ENCODE measurements around the gene EFCAB6. TPM values are rescaled to one million over a fixed set of nuclear protein-coding genes. Genes with fewer than 3 reads are reported as not detected.

EFCAB6 gene
- total RNA-seq, 6 donors from 2014 or later, result 2.4 to 94.3 (median 6.6) TPM

DNA sequence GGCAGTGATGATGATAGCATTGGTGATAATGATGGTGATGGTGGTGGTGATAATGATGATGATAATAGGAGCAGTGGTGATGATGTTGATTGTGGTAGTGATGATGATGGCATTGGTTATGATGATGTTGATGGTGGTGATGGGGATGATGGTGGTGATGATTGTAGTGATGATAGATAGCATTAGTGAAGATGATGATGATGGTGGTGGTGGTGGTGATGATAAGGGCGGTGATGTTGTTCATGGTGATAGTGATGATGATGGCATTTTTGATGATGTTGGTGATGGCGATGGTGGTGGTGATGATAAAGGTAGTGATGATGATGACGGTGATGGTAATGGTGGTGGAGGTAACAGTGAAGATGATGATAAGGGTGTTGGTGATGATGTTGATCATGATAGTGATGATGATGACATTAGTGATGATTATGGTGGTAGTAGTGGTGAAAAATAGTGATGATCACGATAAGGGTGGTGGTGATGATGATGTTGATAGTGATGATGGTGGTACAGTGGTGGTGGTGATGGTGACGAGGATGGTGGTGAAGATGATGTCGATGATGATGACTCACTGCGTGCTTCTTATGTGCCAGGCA is 307.3 kb downstream of the EFCAB6 start:
- Histone ChIP-seq H3K4me3 (no peak overlapping the region), H3K9me3 (no peaks in the 10 kb centered on the region), H3K4me1 (no peaks in the 10 kb centered on the region), H3K27ac (no peak overlapping the region), H3K27me3 (no peaks in the 10 kb centered on the region), H3K36me3 (no peaks in the 10 kb centered on the region)
- ATAC-seq (ENCODE audit: low FRiP score in 2 of 2), result no peak
- 89 to 97% methylated on average over 7 of the region's 7 CpGs for WGBS, 2 donors
- TF ChIP-seq POLR2AphosphoS5 (IDR thresholded peaks at IDR 0.05), result no peak
- TF ChIP-seq EP300 (IDR thresholded peaks at IDR 0.05), result no peak
- no peak for TF ChIP-seq POLR2A (IDR thresholded peaks at IDR 0.05)
- TF ChIP-seq, protein P1, sequence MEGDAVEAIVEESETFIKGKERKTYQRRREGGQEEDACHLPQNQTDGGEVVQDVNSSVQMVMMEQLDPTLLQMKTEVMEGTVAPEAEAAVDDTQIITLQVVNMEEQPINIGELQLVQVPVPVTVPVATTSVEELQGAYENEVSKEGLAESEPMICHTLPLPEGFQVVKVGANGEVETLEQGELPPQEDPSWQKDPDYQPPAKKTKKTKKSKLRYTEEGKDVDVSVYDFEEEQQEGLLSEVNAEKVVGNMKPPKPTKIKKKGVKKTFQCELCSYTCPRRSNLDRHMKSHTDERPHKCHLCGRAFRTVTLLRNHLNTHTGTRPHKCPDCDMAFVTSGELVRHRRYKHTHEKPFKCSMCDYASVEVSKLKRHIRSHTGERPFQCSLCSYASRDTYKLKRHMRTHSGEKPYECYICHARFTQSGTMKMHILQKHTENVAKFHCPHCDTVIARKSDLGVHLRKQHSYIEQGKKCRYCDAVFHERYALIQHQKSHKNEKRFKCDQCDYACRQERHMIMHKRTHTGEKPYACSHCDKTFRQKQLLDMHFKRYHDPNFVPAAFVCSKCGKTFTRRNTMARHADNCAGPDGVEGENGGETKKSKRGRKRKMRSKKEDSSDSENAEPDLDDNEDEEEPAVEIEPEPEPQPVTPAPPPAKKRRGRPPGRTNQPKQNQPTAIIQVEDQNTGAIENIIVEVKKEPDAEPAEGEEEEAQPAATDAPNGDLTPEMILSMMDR (IDR thresholded peaks at IDR 0.05), result no peak
- no peak for DNase-seq

DNA sequence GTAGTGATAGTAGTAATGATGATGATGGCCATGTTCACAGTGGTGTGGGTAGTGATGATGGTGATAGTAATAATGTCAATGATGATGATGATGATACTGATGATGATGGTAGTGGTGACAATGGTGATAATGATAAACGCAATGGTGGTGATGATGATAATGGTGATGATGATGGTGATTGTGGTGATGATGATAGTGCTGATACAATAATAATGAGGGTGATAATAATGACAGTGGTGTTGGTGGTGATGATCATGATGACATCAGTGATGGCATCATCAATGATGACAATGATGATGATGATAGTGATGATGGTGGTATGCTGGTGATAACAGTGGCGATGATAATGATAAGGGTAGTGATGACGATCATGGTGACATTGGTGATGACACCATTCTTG is 308.0 kb downstream of the EFCAB6 start:
- no peaks in the 10 kb centered on the region for H3K4me1 ChIP-seq
- H3K36me3 ChIP-seq, result no peaks in the 10 kb centered on the region
- 87 to 96% methylated on average over 3 of the region's 3 CpGs for WGBS, 2 donors
- no peaks in the 10 kb centered on the region for H3K9me3 ChIP-seq
- no peaks in the 10 kb centered on the region for H3K27me3 ChIP-seq
- H3K27ac ChIP-seq, result no peak overlapping the region
- H3K4me3 ChIP-seq, result no peak overlapping the region
- no peak for ATAC-seq (ENCODE audit: low FRiP score in 2 of 2)
- no peak for TF ChIP-seq EP300 (IDR thresholded peaks at IDR 0.05)
- no peak for TF ChIP-seq POLR2A (IDR thresholded peaks at IDR 0.05)
- no peak for TF ChIP-seq POLR2AphosphoS5 (IDR thresholded peaks at IDR 0.05)
- TF ChIP-seq, protein P1 (IDR thresholded peaks at IDR 0.05), result no peak
- DNase-seq, result no peak

DNA sequence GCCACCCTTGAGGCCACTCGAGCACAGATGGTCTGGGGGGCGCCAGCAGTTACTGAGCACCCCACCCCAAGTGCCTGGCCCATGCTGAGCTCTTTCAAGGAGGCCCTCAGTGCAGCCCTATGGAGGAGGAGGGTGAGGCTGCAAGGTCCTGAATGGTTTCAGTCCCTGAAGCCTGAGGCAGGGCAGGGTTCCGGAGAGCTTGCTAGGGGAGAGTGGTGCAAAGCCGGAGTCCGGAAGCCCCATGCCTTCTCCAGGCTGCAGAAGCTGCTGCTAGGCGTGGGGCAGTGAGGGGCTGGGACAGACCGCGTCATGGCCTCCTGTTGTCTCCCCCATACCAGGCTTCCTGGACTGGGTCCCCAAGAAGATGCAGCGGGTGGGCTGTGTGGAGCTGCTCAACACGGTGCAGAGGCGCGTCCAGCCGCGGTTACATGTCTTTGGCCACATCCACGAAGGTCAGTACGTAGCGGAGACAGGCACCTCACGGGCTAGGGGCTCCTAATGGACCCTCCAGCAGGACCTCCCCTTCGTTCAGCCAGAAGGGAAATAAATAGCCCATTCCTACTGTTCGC is 309.7 kb downstream of the EFCAB6 start:
- no peaks in the 10 kb centered on the region for H3K9me3 ChIP-seq
- no peaks in the 10 kb centered on the region for H3K27me3 ChIP-seq
- ATAC-seq (ENCODE audit: low FRiP score in 2 of 2) (peak in 1 of 2 donors; percentile 13), DNase-seq (no peak)
- H3K4me1 ChIP-seq, result no peaks in the 10 kb centered on the region
- no peak for TF ChIP-seq EP300 (IDR thresholded peaks at IDR 0.05)
- TF ChIP-seq POLR2AphosphoS5 (IDR thresholded peaks at IDR 0.05), result no peak
- TF ChIP-seq, protein P1 (IDR thresholded peaks at IDR 0.05), result no peak
- no peak for TF ChIP-seq POLR2A (IDR thresholded peaks at IDR 0.05)
- 80 to 84% methylated on average over 10 to 20 of the region's 20 CpGs for WGBS, 2 donors
- H3K27ac ChIP-seq, result no peak overlapping the region
- H3K4me3 ChIP-seq, result no peak overlapping the region
- no peaks in the 10 kb centered on the region for H3K36me3 ChIP-seq

DNA sequence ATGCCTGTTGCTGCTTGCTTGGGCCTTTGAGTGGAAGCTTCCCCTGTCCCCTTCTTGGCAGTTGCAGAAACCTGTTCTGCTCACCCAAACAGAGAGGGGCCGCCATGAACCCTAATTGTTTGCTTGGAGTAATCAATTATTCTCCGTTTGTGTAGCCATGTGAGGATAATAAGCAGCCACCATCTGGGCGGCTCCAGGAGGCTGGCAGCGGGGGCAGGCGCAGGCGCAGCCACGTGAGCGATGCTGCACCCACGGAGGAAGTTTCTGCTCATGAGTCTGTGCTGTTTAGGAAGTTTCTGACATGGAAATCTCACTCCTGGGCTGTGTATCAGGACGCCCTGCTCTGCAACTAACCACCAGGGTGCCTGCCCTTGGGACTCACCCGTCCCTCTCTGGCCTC is 310.2 kb downstream of the EFCAB6 start:
- H3K4me3 ChIP-seq, result no peak overlapping the region
- DNase-seq (no peak), ATAC-seq (ENCODE audit: low FRiP score in 2 of 2) (no peak)
- WGBS, 2 donors, result 64 to 74% methylated on average over 9 to 10 of the region's 11 CpGs
- no peak overlapping the region for H3K27ac ChIP-seq
- no peaks in the 10 kb centered on the region for H3K27me3 ChIP-seq
- no peaks in the 10 kb centered on the region for H3K4me1 ChIP-seq
- no peaks in the 10 kb centered on the region for H3K36me3 ChIP-seq
- TF ChIP-seq EP300 (IDR thresholded peaks at IDR 0.05), result no peak
- TF ChIP-seq POLR2A (IDR thresholded peaks at IDR 0.05), result no peak
- no peak for TF ChIP-seq POLR2AphosphoS5 (IDR thresholded peaks at IDR 0.05)
- TF ChIP-seq, protein P1 (IDR thresholded peaks at IDR 0.05), result no peak
- H3K9me3 ChIP-seq, result no peaks in the 10 kb centered on the region
